Measurements from ENCODE around the gene KIF1A. TPM values are rescaled to one million over a fixed set of nuclear protein-coding genes. Genes with fewer than 3 reads are reported as not detected.

The KIF1A gene
- total RNA-seq, 2 experiments from 2014 or later: 9.0 to 10.2 TPM

GRCh38 chr2:240722376-240722775 is 97.6 kb downstream of the KIF1A start:
- no peak overlapping the region for H3K4me3 Mint-ChIP-seq
- H3K27me3 Mint-ChIP-seq: no peaks in the 10 kb centered on the region
- no peaks in the 10 kb centered on the region for H3K36me3 Mint-ChIP-seq (ENCODE audit: low read depth)
- ATAC-seq (no peak), DNase-seq (no peak)
- intact Hi-C loops (cut with micrococcal nuclease): no loop called here
- POLR2A ChIA-PET: no interaction called here
- CTCF ChIA-PET: no interaction called here
- no peak for TF ChIP-seq CTCF (IDR thresholded peaks at IDR 0.05)
- no peaks in the 10 kb centered on the region for H3K9me3 Mint-ChIP-seq
- H3K4me1 Mint-ChIP-seq (ENCODE audit: low read depth): no peaks in the 10 kb centered on the region
- H3K27ac Mint-ChIP-seq: no peak overlapping the region

GRCh38 chr2:240721596-240722180 is 98.3 kb downstream of the KIF1A start:
- POLR2A ChIA-PET: no interaction called here
- no peaks in the 10 kb centered on the region for H3K9me3 Mint-ChIP-seq
- DNase-seq (no peak), ATAC-seq (no peak)
- TF ChIP-seq CTCF (IDR thresholded peaks at IDR 0.05): no peak
- CTCF ChIA-PET: no interaction called here
- intact Hi-C loops (cut with micrococcal nuclease): no loop called here
- no peaks in the 10 kb centered on the region for H3K4me1 Mint-ChIP-seq (ENCODE audit: low read depth)
- no peaks in the 10 kb centered on the region for H3K27me3 Mint-ChIP-seq
- H3K36me3 Mint-ChIP-seq (ENCODE audit: low read depth): no peaks in the 10 kb centered on the region
- H3K27ac Mint-ChIP-seq: no peak overlapping the region
- H3K4me3 Mint-ChIP-seq: no peak overlapping the region

- ATAC-seq (no peak), DNase-seq (no peak)
- no peak for TF ChIP-seq CTCF (IDR thresholded peaks at IDR 0.05)
- no peaks in the 10 kb centered on the region for H3K27me3 Mint-ChIP-seq
- no peaks in the 10 kb centered on the region for H3K9me3 Mint-ChIP-seq
- ChIA-PET POLR2A (no interaction called here), CTCF (no interaction called here)
- no peaks in the 10 kb centered on the region for H3K4me1 Mint-ChIP-seq (ENCODE audit: low read depth)
- H3K36me3 Mint-ChIP-seq (ENCODE audit: low read depth): no peaks in the 10 kb centered on the region
- H3K4me3 Mint-ChIP-seq: no peak overlapping the region
- H3K27ac Mint-ChIP-seq: no peak overlapping the region
- intact Hi-C loops (cut with micrococcal nuclease): no loop called here
Observed at GRCh38 chr2:240720686-240721595, 99.1 kb downstream of the KIF1A start.

- intact Hi-C loops (cut with micrococcal nuclease): no loop called here
- Mint-ChIP-seq H3K4me1 (ENCODE audit: low read depth) (no peaks in the 10 kb centered on the region), H3K4me3 (no peak overlapping the region), H3K27me3 (no peaks in the 10 kb centered on the region), H3K36me3 (ENCODE audit: low read depth) (no peaks in the 10 kb centered on the region), H3K9me3 (no peaks in the 10 kb centered on the region), H3K27ac (no peak overlapping the region)
- ChIA-PET POLR2A (no interaction called here), CTCF (no interaction called here)
- TF ChIP-seq CTCF (IDR thresholded peaks at IDR 0.05): no peak
- ATAC-seq: no peak
- DNase-seq: no peak
Observed at GRCh38 chr2:240719676-240720545, 100.1 kb downstream of the KIF1A start.
